Osteoblast (primary cell): ENCODE data around the gene SGCD. TPM values are rescaled to one million over a fixed set of nuclear protein-coding genes. Genes with fewer than 3 reads are reported as not detected.

ENCODE experiments used
- DNase-seq: peaks from one replicate; pipeline ENCODE4 v3.0.0; 2011; ENCODE audit warnings: low spot score, mixed read lengths; ENCODE audit not compliant: insufficient read length; ENCODE audit errors: missing footprints
- H2AFZ ChIP-seq: 2 replicates; pipeline ENCODE4 v1.6.0; 2011; ENCODE audit warnings: mild to moderate bottlenecking, low read length
- H3K27ac ChIP-seq: 2 replicates; pipeline ENCODE4 v1.5.1; 2011; ENCODE audit warnings: mild to moderate bottlenecking, low read depth, low read length, moderate library complexity
- H3K27me3 ChIP-seq: 2 replicates; pipeline ENCODE4 v1.6.0; 2012; ENCODE audit warnings: mild to moderate bottlenecking, control low read depth, inconsistent platforms, low read length, moderate library complexity; ENCODE audit not compliant: insufficient read depth
- H3K36me3 ChIP-seq: 2 replicates; pipeline ENCODE4 v1.5.1; 2011; ENCODE audit warnings: mild to moderate bottlenecking, low read length, control low read depth, moderate library complexity; ENCODE audit not compliant: insufficient read depth
- H3K4me1 ChIP-seq: 2 replicates; pipeline ENCODE4 v1.5.1; 2011; ENCODE audit warnings: mild to moderate bottlenecking, low read length, control low read depth, moderate library complexity; ENCODE audit not compliant: insufficient read depth
- H3K4me2 ChIP-seq: 2 replicates; pipeline ENCODE4 v1.6.0; 2011; ENCODE audit warnings: mild to moderate bottlenecking, low read length; ENCODE audit not compliant: insufficient read depth
- H3K4me3 ChIP-seq: fragments of 200-600 bp; sonication (generic); 3 replicates; pipeline ENCODE4 v1.5.1; 2012; ENCODE audit warnings: mild to moderate bottlenecking, low read length, inconsistent platforms; ENCODE audit not compliant: insufficient read depth
- H3K79me2 ChIP-seq: 2 replicates; pipeline ENCODE4 v1.6.0; 2012; ENCODE audit warnings: mild to moderate bottlenecking, low read length, control low read depth, inconsistent platforms; ENCODE audit not compliant: insufficient read depth
- H3K9me3 ChIP-seq: 2 replicates; pipeline ENCODE4 v1.5.1; 2011; ENCODE audit warnings: low read depth, low read length, control low read depth
- H4K20me1 ChIP-seq: 2 replicates; pipeline ENCODE4 v1.6.0; 2012; ENCODE audit warnings: mild to moderate bottlenecking, low read length, control low read depth; ENCODE audit not compliant: insufficient read depth
- CTCF ChIP-seq: IDR thresholded peaks from 2 replicates; pipeline ENCODE4 v1.5.1; 2011; ENCODE audit warnings: mild to moderate bottlenecking, low read depth, low read length, moderate library complexity; ENCODE audit errors: extremely low read depth
- total RNA-seq: library from RNA; depleted of rRNA; stranded (reverse); fragments of >200 nt; gene quantifications from 2 replicates; pipeline ENCODE4 v1.2.3, GENCODE V29; 2012

The SGCD gene
- total RNA-seq, 1 donor, result 27.1 TPM

GRCh38 chr5:156476678-156477077 is 149.7 kb downstream of the SGCD start:
- Histone ChIP-seq H2AFZ (no peak overlapping the region), H3K4me1 (peaks cover 39% of the 10 kb centered on the region), H3K27ac (peak overlapping the region; percentile 73), H3K27me3 (no peaks in the 10 kb centered on the region), H3K4me3 (no peak overlapping the region), H3K79me2 (no peaks in the 10 kb centered on the region), H4K20me1 (no peaks in the 10 kb centered on the region), H3K9me3 (no peaks in the 10 kb centered on the region), H3K36me3 (no peaks in the 10 kb centered on the region), H3K4me2 (no peak overlapping the region)
- no peak for DNase-seq
- TF ChIP-seq CTCF, result no peak

GRCh38 chr5:156477196-156477595 is 150.2 kb downstream of the SGCD start:
- no peak overlapping the region for H3K4me2 ChIP-seq
- peak; percentile 32 for DNase-seq

GRCh38 chr5:156479849-156480248 is 152.9 kb downstream of the SGCD start:
- Histone ChIP-seq H2AFZ (peak overlapping the region; percentile 15), H3K79me2 (no peaks in the 10 kb centered on the region), H3K9me3 (no peaks in the 10 kb centered on the region), H3K4me1 (peaks cover 28% of the 10 kb centered on the region), H3K27ac (no peak overlapping the region), H3K4me2 (no peak overlapping the region), H3K4me3 (no peak overlapping the region), H3K27me3 (no peaks in the 10 kb centered on the region), H4K20me1 (no peaks in the 10 kb centered on the region), H3K36me3 (no peaks in the 10 kb centered on the region)
- no peak for TF ChIP-seq CTCF
- DNase-seq, result peak; percentile 8

More at GRCh38 chr5:156477196-156477595, 150.2 kb downstream of the SGCD start:
- no peaks in the 10 kb centered on the region for H3K79me2 ChIP-seq
- no peak overlapping the region for H3K27ac ChIP-seq
- no peaks in the 10 kb centered on the region for H3K36me3 ChIP-seq
- H3K4me1 ChIP-seq, result peaks cover 39% of the 10 kb centered on the region
- no peaks in the 10 kb centered on the region for H3K9me3 ChIP-seq
- no peak overlapping the region for H2AFZ ChIP-seq
- no peaks in the 10 kb centered on the region for H4K20me1 ChIP-seq
- no peaks in the 10 kb centered on the region for H3K27me3 ChIP-seq
- TF ChIP-seq CTCF, result no peak
- H3K4me3 ChIP-seq, result no peak overlapping the region

- TF ChIP-seq CTCF, result no peak
- no peaks in the 10 kb centered on the region for H3K9me3 ChIP-seq
- no peak overlapping the region for H2AFZ ChIP-seq
- H3K4me1 ChIP-seq, result peaks cover 10% of the 10 kb centered on the region
- H3K4me3 ChIP-seq, result no peak overlapping the region
- no peaks in the 10 kb centered on the region for H3K36me3 ChIP-seq
- no peaks in the 10 kb centered on the region for H3K79me2 ChIP-seq
- no peak overlapping the region for H3K27ac ChIP-seq
- no peaks in the 10 kb centered on the region for H4K20me1 ChIP-seq
- H3K27me3 ChIP-seq, result no peaks in the 10 kb centered on the region
- H3K4me2 ChIP-seq, result no peak overlapping the region
- peak; percentile 27 for DNase-seq
Observed at GRCh38 chr5:156481741-156482140, 154.8 kb downstream of the SGCD start.
